Smooth muscle cell (in vitro differentiated cells): Measurements from ENCODE around the gene H2AZ2. TPM values are rescaled to one million over a fixed set of nuclear protein-coding genes. Genes with fewer than 3 reads are reported as not detected.
"Not testable (repeated sequence)": the region's sequence is repeated elsewhere in the genome, so short reads cannot be mapped to it uniquely, and the experiment has no call there.

ENCODE experiments used
- DNase-seq: peaks from one replicate; lab custom pipeline; 2025; ENCODE audit not compliant: unreplicated experiment; lab: John Stamatoyannopoulos, UW
- H2AFZ ChIP-seq: fragments of 200-600 bp; sonication (generic); 2 replicates; pipeline ENCODE4 v1.6.0; 2016; ENCODE audit warnings: antibody characterized with exemption, low read depth, mild to moderate bottlenecking
- H3F3A ChIP-seq: fragments of 200-600 bp; sonication (generic); 2 replicates; pipeline ENCODE4 v1.6.0; 2017; ENCODE audit warnings: antibody characterized with exemption, low read depth
- H3K27ac ChIP-seq: fragments of 200-600 bp; sonication (generic); 2 replicates; pipeline ENCODE4 v1.5.1; 2016; ENCODE audit warnings: low read depth, mild to moderate bottlenecking
- H3K27me3 ChIP-seq: fragments of 200-600 bp; sonication (generic); 2 replicates; pipeline ENCODE4 v1.6.1; 2016; ENCODE audit warnings: low read depth, mild to moderate bottlenecking
- H3K36me3 ChIP-seq: fragments of 200-600 bp; sonication (generic); 2 replicates; pipeline ENCODE4 v1.5.1; 2016; ENCODE audit warnings: low read depth
- H3K4me1 ChIP-seq: fragments of 200-600 bp; sonication (generic); 2 replicates; pipeline ENCODE4 v1.5.1; 2016; ENCODE audit warnings: low read depth
- H3K4me2 ChIP-seq: fragments of 200-600 bp; sonication (generic); 2 replicates; pipeline ENCODE4 v1.6.0; 2016; ENCODE audit warnings: mild to moderate bottlenecking
- H3K4me3 ChIP-seq: fragments of 200-600 bp; sonication (generic); 2 replicates; pipeline ENCODE4 v1.5.1; 2016; ENCODE audit warnings: mild to moderate bottlenecking
- H3K79me2 ChIP-seq: fragments of 200-600 bp; sonication (generic); 2 replicates; pipeline ENCODE4 v1.6.0; 2016; ENCODE audit warnings: low read depth, mild to moderate bottlenecking
- H3K9ac ChIP-seq: fragments of 200-600 bp; sonication (generic); 2 replicates; pipeline ENCODE4 v1.6.0; 2016; ENCODE audit warnings: low read depth
- H3K9me3 ChIP-seq: fragments of 200-600 bp; sonication (generic); replicated peaks from 2 replicates; pipeline ENCODE4 v1.5.1; 2016; ENCODE audit warnings: low read depth
- H4K20me1 ChIP-seq: fragments of 200-600 bp; sonication (generic); 2 replicates; pipeline ENCODE4 v1.6.0; 2016; ENCODE audit warnings: low read depth
- CTCF ChIP-seq: fragments of 200-600 bp; sonication (generic); IDR thresholded peaks from 2 replicates; pipeline ENCODE4 v1.5.1; 2017; ENCODE audit warnings: borderline replicate concordance, mild to moderate bottlenecking, antibody characterized with exemption; ENCODE audit not compliant: insufficient read depth, poor library complexity, severe bottlenecking
- WGBS: methylation state at CpG from one replicate; pipeline ENCODE4 v1.1.7; 2016; ENCODE audit warnings: low lambda C conversion rate; 5-methylcytosine and 5-hydroxymethylcytosine counted together
- polyA plus RNA-seq: library from polyadenylated mRNA; unstranded; fragments of >200 nt; fragmentation: Nextera tagmentation; extraction: Ambion mirVana; gene quantifications from 2 replicates; pipeline ENCODE4 v1.2.1, GENCODE V29; 2016
- total RNA-seq: library from RNA; depleted of rRNA; stranded (reverse); fragments of >200 nt; gene quantifications from 2 replicates; pipeline ENCODE4 v1.2.3, GENCODE V29; 2014

The H2AZ2 gene
- total and polyA plus RNA-seq, 2 experiments from 2014 or later, result 122 to 135 TPM

GRCh38 chr7:44789990-44790389 is 57.9 kb downstream of the H2AZ2 start:
- no peaks in the 10 kb centered on the region for H3K9me3 ChIP-seq
- H3K27ac ChIP-seq, result no peak overlapping the region
- DNase-seq, result no peak
- H3K4me1 ChIP-seq, result no peaks in the 10 kb centered on the region
- no peak for TF ChIP-seq CTCF
- no peaks in the 10 kb centered on the region for H4K20me1 ChIP-seq
- H3F3A ChIP-seq, result peaks cover 3% of the 10 kb centered on the region
- H3K79me2 ChIP-seq, result no peaks in the 10 kb centered on the region
- H3K9ac ChIP-seq, result no peak overlapping the region
- no peak overlapping the region for H3K4me2 ChIP-seq
- no peaks in the 10 kb centered on the region for H3K27me3 ChIP-seq
- no peaks in the 10 kb centered on the region for H3K36me3 ChIP-seq
- no peak overlapping the region for H2AFZ ChIP-seq
- H3K4me3 ChIP-seq, result no peak overlapping the region
- WGBS, result 87% methylated on average over 5 of the region's 5 CpGs

GRCh38 chr7:44787762-44788161 is 60.1 kb downstream of the H2AZ2 start:
- no peaks in the 10 kb centered on the region for H3K36me3 ChIP-seq
- no peak for DNase-seq
- 91% methylated on average over 3 of the region's 3 CpGs for WGBS
- H3K4me2 ChIP-seq, result no peak overlapping the region
- H3F3A ChIP-seq, result no peaks in the 10 kb centered on the region
- no peak overlapping the region for H3K27ac ChIP-seq
- no peak overlapping the region for H3K4me3 ChIP-seq
- no peak overlapping the region for H3K9ac ChIP-seq
- no peaks in the 10 kb centered on the region for H3K4me1 ChIP-seq
- H3K9me3 ChIP-seq, result no peaks in the 10 kb centered on the region
- no peak overlapping the region for H2AFZ ChIP-seq
- no peaks in the 10 kb centered on the region for H3K79me2 ChIP-seq
- TF ChIP-seq CTCF, result no peak
- H4K20me1 ChIP-seq, result no peaks in the 10 kb centered on the region
- no peaks in the 10 kb centered on the region for H3K27me3 ChIP-seq

GRCh38 chr7:44787041-44787440 is 60.8 kb downstream of the H2AZ2 start:
- Histone ChIP-seq H3K4me1 (no peaks in the 10 kb centered on the region), H3K27ac (no peak overlapping the region), H3K4me2 (no peak overlapping the region), H3K79me2 (no peaks in the 10 kb centered on the region), H2AFZ (no peak overlapping the region), H4K20me1 (no peaks in the 10 kb centered on the region), H3K4me3 (no peak overlapping the region), H3K9ac (no peak overlapping the region), H3K27me3 (no peaks in the 10 kb centered on the region), H3K36me3 (no peaks in the 10 kb centered on the region), H3F3A (no peaks in the 10 kb centered on the region), H3K9me3 (no peaks in the 10 kb centered on the region)
- no peak for DNase-seq
- 85% methylated on average over 4 of the region's 4 CpGs for WGBS
- TF ChIP-seq CTCF, result no peak

- H3K4me2 ChIP-seq, H3K4me3 ChIP-seq, DNase-seq, H3K27me3 ChIP-seq, H4K20me1 ChIP-seq, H3K9ac ChIP-seq, H3K36me3 ChIP-seq, H3K27ac ChIP-seq, H2AFZ ChIP-seq, H3K79me2 ChIP-seq, H3F3A ChIP-seq, H3K4me1 ChIP-seq, H3K9me3 ChIP-seq: not testable (repeated sequence)
- WGBS, result 49% methylated on average over 3 of the region's 3 CpGs
Observed at GRCh38 chr7:44785218-44785617, 62.7 kb downstream of the H2AZ2 start.
